Measurements from ENCODE around the gene TTC6. TPM values are rescaled to one million over a fixed set of nuclear protein-coding genes. Genes with fewer than 3 reads are reported as not detected.

Gene TTC6
- total and polyA plus RNA-seq, 2 donors = under 0.01 to 0.16 TPM

DNA sequence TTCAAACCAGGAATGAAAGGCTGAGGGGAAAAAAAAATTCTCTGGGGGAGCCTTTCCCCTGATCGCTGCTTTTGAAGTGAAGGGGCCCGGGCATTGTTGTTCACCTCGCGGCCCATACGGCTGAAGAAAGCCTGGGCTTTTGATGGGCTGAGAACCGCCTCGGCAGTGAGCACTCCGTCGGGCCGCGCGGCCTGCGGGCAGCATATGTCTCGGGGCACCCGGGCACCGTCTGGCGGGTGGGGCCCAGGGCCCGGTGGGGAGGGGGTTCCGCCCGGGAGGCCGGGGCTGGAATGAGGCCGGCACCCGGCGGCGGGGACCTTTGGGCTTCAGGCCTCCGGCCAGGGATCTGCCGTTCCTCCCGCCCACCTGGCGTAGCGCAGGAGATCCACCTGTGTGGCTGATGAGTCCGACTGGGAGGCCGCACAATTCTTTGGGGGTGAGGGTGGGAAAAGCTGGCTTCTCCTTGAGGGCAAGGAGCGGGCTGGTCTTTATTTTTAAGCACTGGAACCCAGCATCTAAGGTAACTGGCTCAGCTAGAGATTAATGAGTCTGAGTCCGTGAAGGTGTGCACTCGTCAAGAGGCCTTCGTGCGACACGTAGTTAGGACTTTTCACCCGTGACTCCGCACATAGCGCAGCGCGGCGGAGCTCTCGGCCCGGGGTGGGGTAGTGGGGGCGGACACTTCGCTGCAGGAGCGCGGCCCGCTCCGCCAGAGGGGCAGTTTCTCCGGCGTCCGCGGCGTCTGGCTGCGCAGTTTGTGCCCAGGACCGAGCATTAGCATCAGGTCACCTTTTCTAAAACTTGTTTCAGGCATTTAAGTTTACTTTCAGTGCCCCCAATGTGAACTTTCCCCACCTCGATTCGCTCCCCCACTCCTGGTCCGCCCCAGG lies 11.0 kb upstream of the TTC6 start:
- Histone ChIP-seq H3K27ac (ENCODE audit: low read depth in 1 of 2, low read length in 1 of 2) (no peak overlapping the region), H3K4me3 (ENCODE audit: low read length in 2 of 2) (no peak overlapping the region), H3K9me3 (ENCODE audit: control insufficient read depth in 2 of 2, insufficient read depth in 1 of 2, low read length in 1 of 2) (peaks cover 0 to 2% of the 10 kb centered on the region in 2 donors), H3K27me3 (ENCODE audit: control insufficient read depth in 2 of 2, insufficient read depth in 1 of 2, low read length in 1 of 2) (peaks cover 57 to 73% of the 10 kb centered on the region in 2 donors), H3K4me1 (ENCODE audit: control insufficient read depth in 2 of 2, insufficient read depth in 2 of 2, low read length in 2 of 2) (no peaks in the 10 kb centered on the region), H3K36me3 (ENCODE audit: control insufficient read depth in 2 of 2, insufficient read depth in 2 of 2, low read length in 1 of 2) (no peaks in the 10 kb centered on the region)
- no peak for DNase-seq (ENCODE audit: low read depth in 6 of 9, low spot score in 9 of 9)
- 11% methylated on average over 62 of the region's 62 CpGs for WGBS

DNA sequence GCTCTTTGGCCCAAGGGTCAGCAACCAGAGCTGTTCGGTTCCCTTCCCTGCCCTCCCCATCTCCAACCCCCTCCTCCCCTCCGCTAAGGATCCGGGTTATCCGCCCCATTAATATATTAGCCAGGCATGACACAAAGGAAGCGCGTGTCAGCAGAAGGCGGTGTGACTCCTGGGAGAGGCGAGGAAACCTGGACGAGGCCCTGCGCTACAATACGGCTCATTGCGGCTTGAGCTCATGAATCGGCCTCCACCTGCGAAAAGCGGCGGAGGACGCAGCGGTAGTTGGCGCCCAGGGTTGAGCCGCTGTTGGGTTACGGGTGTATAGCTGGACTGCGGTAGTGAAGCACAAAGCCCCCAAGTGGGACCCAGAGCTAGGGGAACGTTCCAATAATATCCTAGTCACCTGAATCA lies 10.3 kb upstream of the TTC6 start:
- H3K27ac ChIP-seq (ENCODE audit: low read depth in 1 of 2, low read length in 1 of 2) = no peak overlapping the region
- H3K4me3 ChIP-seq (ENCODE audit: low read length in 2 of 2) = no peak overlapping the region
- H3K4me1 ChIP-seq (ENCODE audit: control insufficient read depth in 2 of 2, insufficient read depth in 2 of 2, low read length in 2 of 2) = no peaks in the 10 kb centered on the region
- H3K27me3 ChIP-seq (ENCODE audit: control insufficient read depth in 2 of 2, insufficient read depth in 1 of 2, low read length in 1 of 2) = peaks cover 58 to 78% of the 10 kb centered on the region in 2 donors
- peaks cover 0 to 2% of the 10 kb centered on the region in 2 donors for H3K9me3 ChIP-seq (ENCODE audit: control insufficient read depth in 2 of 2, insufficient read depth in 1 of 2, low read length in 1 of 2)
- no peaks in the 10 kb centered on the region for H3K36me3 ChIP-seq (ENCODE audit: control insufficient read depth in 2 of 2, insufficient read depth in 2 of 2, low read length in 1 of 2)
- no peak for DNase-seq (ENCODE audit: low read depth in 6 of 9, low spot score in 9 of 9)
- 11% methylated on average over 23 of the region's 23 CpGs for WGBS

DNA sequence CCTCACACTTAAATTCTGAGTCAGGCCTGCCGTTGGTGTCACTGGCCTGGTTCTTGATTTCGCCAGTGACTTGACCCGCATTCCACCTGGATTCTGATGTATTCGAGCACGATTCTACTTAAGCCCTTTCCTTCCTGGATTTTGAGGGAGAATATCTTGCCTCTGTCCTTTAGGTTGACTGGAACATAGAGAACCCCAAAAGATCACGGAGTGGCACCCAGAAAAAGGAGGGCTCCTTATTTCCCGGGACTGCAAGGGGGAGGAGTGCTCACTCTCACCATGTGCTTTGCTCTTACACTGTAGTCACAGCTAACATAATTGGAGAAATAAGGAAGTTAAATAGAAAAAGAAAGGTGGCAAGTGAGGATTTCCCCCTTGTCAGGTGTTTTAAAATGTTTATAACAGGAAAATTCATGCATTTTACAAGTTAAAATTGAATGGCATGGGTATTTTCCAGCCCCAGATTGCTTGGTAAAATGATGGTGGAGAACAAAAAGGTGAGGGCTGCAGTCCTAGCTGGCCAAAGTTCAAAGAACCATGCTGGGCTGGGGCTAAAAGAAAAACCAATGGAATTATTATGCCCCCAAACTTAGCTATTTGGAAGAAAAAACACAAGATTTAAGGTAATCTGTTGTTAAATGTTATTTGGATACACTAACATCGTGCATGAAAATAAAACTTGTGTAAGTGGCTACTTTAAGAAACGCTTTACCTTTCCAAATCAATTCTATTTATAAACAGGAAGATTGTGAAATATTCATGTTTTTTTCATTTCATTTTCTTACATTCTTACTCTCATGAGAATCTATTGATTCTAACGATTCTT lies 9.2 kb upstream of the TTC6 start:
- no peak overlapping the region for H3K27ac ChIP-seq (ENCODE audit: low read depth in 1 of 2, low read length in 1 of 2)
- no peaks in the 10 kb centered on the region for H3K4me1 ChIP-seq (ENCODE audit: control insufficient read depth in 2 of 2, insufficient read depth in 2 of 2, low read length in 2 of 2)
- 11% methylated on average over 10 of the region's 10 CpGs for WGBS
- H3K27me3 ChIP-seq (ENCODE audit: control insufficient read depth in 2 of 2, insufficient read depth in 1 of 2, low read length in 1 of 2) = peaks cover 68 to 84% of the 10 kb centered on the region in 2 donors
- no peak for DNase-seq (ENCODE audit: low read depth in 6 of 9, low spot score in 9 of 9)
- no peak overlapping the region for H3K4me3 ChIP-seq (ENCODE audit: low read length in 2 of 2)
- no peaks in the 10 kb centered on the region for H3K36me3 ChIP-seq (ENCODE audit: control insufficient read depth in 2 of 2, insufficient read depth in 2 of 2, low read length in 1 of 2)
- H3K9me3 ChIP-seq (ENCODE audit: control insufficient read depth in 2 of 2, insufficient read depth in 1 of 2, low read length in 1 of 2) = peaks cover 0 to 2% of the 10 kb centered on the region in 2 donors

GRCh38 chr14:37586797-37587130 lies 8.7 kb upstream of the TTC6 start:
- H3K9me3 ChIP-seq (ENCODE audit: control insufficient read depth in 2 of 2, insufficient read depth in 1 of 2, low read length in 1 of 2) = peaks cover 0 to 4% of the 10 kb centered on the region in 2 donors
- H3K4me3 ChIP-seq (ENCODE audit: low read length in 2 of 2) = no peak overlapping the region
- no peak overlapping the region for H3K27ac ChIP-seq (ENCODE audit: low read depth in 1 of 2, low read length in 1 of 2)
- no peaks in the 10 kb centered on the region for H3K4me1 ChIP-seq (ENCODE audit: control insufficient read depth in 2 of 2, insufficient read depth in 2 of 2, low read length in 2 of 2)
- no peak for DNase-seq (ENCODE audit: low read depth in 6 of 9, low spot score in 9 of 9)
- H3K27me3 ChIP-seq (ENCODE audit: control insufficient read depth in 2 of 2, insufficient read depth in 1 of 2, low read length in 1 of 2) = peaks cover 72 to 90% of the 10 kb centered on the region in 2 donors
- 2% methylated on average over 1 of the region's 1 CpG for WGBS
- no peaks in the 10 kb centered on the region for H3K36me3 ChIP-seq (ENCODE audit: control insufficient read depth in 2 of 2, insufficient read depth in 2 of 2, low read length in 1 of 2)

GRCh38 chr14:37587131-37587803 lies 8.2 kb upstream of the TTC6 start:
- no peak for DNase-seq (ENCODE audit: low read depth in 6 of 9, low spot score in 9 of 9)
- 17% methylated on average over 4 of the region's 4 CpGs for WGBS
- H3K36me3 ChIP-seq (ENCODE audit: control insufficient read depth in 2 of 2, insufficient read depth in 2 of 2, low read length in 1 of 2) = no peaks in the 10 kb centered on the region
- H3K4me3 ChIP-seq (ENCODE audit: low read length in 2 of 2) = no peak overlapping the region
- peaks cover 0 to 5% of the 10 kb centered on the region in 2 donors for H3K9me3 ChIP-seq (ENCODE audit: control insufficient read depth in 2 of 2, insufficient read depth in 1 of 2, low read length in 1 of 2)
- peaks cover 76 to 94% of the 10 kb centered on the region in 2 donors for H3K27me3 ChIP-seq (ENCODE audit: control insufficient read depth in 2 of 2, insufficient read depth in 1 of 2, low read length in 1 of 2)
- no peak overlapping the region for H3K27ac ChIP-seq (ENCODE audit: low read depth in 1 of 2, low read length in 1 of 2)
- H3K4me1 ChIP-seq (ENCODE audit: control insufficient read depth in 2 of 2, insufficient read depth in 2 of 2, low read length in 2 of 2) = no peaks in the 10 kb centered on the region

- H3K27me3 ChIP-seq (ENCODE audit: control insufficient read depth in 2 of 2, insufficient read depth in 1 of 2, low read length in 1 of 2) = peaks cover 83 to 96% of the 10 kb centered on the region in 2 donors
These were observed 7.4 kb upstream of the TTC6 start for GRCh38 chr14:37587881-37588666.

DNA sequence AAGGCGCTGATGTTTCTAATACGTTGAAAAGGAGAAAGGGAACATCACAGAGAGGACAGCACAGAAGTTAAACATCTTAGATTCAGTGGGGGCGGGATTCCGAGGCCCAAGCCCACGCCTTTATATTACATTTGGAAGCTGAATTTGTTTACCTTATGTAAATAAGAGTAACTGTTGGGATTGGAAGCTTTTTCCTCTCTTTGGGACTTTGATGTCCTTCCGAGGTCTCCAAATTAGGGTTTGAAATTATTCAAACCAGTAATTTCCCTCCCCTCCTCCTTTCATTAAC lies 6.8 kb upstream of the TTC6 start:
- H3K4me3 ChIP-seq (ENCODE audit: low read length in 2 of 2) = no peak overlapping the region
- no peak overlapping the region for H3K27ac ChIP-seq (ENCODE audit: low read depth in 1 of 2, low read length in 1 of 2)
- DNase-seq (ENCODE audit: low read depth in 6 of 9, low spot score in 9 of 9) = no peak
- H3K27me3 ChIP-seq (ENCODE audit: control insufficient read depth in 2 of 2, insufficient read depth in 1 of 2, low read length in 1 of 2) = peaks cover 83 to 96% of the 10 kb centered on the region in 2 donors
- no peaks in the 10 kb centered on the region for H3K4me1 ChIP-seq (ENCODE audit: control insufficient read depth in 2 of 2, insufficient read depth in 2 of 2, low read length in 2 of 2)
- H3K36me3 ChIP-seq (ENCODE audit: control insufficient read depth in 2 of 2, insufficient read depth in 2 of 2, low read length in 1 of 2) = no peaks in the 10 kb centered on the region
- WGBS = 15% methylated on average over 6 of the region's 6 CpGs
- H3K9me3 ChIP-seq (ENCODE audit: control insufficient read depth in 2 of 2, insufficient read depth in 1 of 2, low read length in 1 of 2) = peaks cover 3% of the 10 kb centered on the region in 2 donors

More at GRCh38 chr14:37587881-37588666, 7.4 kb upstream of the TTC6 start:
- H3K36me3 ChIP-seq (ENCODE audit: control insufficient read depth in 2 of 2, insufficient read depth in 2 of 2, low read length in 1 of 2) = no peaks in the 10 kb centered on the region
- WGBS = 5% methylated on average over 63 of the region's 63 CpGs
- H3K4me3 ChIP-seq (ENCODE audit: low read length in 2 of 2) = no peak overlapping the region
- H3K9me3 ChIP-seq (ENCODE audit: control insufficient read depth in 2 of 2, insufficient read depth in 1 of 2, low read length in 1 of 2) = peaks cover 3 to 5% of the 10 kb centered on the region in 2 donors
- no peak overlapping the region for H3K27ac ChIP-seq (ENCODE audit: low read depth in 1 of 2, low read length in 1 of 2)
- H3K4me1 ChIP-seq (ENCODE audit: control insufficient read depth in 2 of 2, insufficient read depth in 2 of 2, low read length in 2 of 2) = no peaks in the 10 kb centered on the region
- DNase-seq (ENCODE audit: low read depth in 6 of 9, low spot score in 9 of 9) = no peak

GRCh38 chr14:37588956-37589714 lies 6.3 kb upstream of the TTC6 start:
- Histone ChIP-seq H3K9me3 (ENCODE audit: control insufficient read depth in 2 of 2, insufficient read depth in 1 of 2, low read length in 1 of 2) (peaks cover 3% of the 10 kb centered on the region in 2 donors), H3K4me3 (ENCODE audit: low read length in 2 of 2) (no peak overlapping the region), H3K4me1 (ENCODE audit: control insufficient read depth in 2 of 2, insufficient read depth in 2 of 2, low read length in 2 of 2) (no peaks in the 10 kb centered on the region), H3K36me3 (ENCODE audit: control insufficient read depth in 2 of 2, insufficient read depth in 2 of 2, low read length in 1 of 2) (no peaks in the 10 kb centered on the region), H3K27me3 (ENCODE audit: control insufficient read depth in 2 of 2, insufficient read depth in 1 of 2, low read length in 1 of 2) (peaks cover 80 to 96% of the 10 kb centered on the region in 2 donors), H3K27ac (ENCODE audit: low read depth in 1 of 2, low read length in 1 of 2) (no peak overlapping the region)
- no peak for DNase-seq (ENCODE audit: low read depth in 6 of 9, low spot score in 9 of 9)
- WGBS = 11% methylated on average over 16 of the region's 16 CpGs
